ENCODE results near the gene NECAB3.

DNA sequence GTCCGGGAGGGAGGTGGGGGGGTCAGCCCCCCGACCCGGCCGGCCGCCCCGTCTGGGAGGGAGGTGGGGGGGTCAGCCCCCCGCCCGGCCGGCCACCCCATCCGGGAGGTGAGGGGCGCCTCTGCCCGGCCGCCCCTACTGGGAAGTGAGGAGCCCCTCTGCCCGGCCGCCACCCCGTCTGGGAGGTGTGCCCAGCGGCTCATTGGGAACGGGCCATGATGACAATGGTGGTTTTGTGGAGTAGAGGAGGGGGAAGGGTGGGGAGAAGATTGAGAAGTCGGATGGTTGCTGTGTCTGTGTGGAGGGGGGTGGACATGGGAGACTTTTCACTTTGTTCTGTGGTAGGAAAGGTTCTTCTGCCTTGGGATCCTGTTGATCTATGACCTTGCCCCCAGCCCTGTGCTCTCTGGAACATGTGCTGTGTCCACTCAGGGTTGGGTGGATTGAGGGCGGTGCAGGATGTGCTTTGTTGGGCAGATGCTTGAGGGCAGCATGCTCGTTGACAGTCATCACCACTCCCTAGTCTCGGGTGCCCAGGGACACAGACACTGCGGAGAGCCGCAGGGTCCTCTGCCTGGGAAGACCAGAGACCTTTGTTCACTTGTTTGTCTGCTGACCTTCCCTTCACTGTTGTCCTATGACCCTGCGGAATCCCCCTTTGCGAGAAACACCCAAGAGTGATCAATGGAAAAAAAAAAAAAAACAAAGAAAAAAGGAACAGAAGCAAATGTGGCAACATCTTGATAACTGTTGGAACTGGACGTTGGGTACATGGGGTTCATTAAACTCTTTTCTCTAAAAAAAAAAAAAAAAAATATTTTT lies 27.6 kb upstream of the NECAB3 start:
- TF ChIP-seq CTCF (conservative IDR thresholded peaks at IDR 0.05; ENCODE audit: low read depth, low read length) (no peak), EZH2 (IDR thresholded peaks at IDR 0.05; ENCODE audit: low read length, unreplicated experiment) (no peak)
